ENCODE results near the gene UGGT1.

The UGGT1 gene

DNA sequence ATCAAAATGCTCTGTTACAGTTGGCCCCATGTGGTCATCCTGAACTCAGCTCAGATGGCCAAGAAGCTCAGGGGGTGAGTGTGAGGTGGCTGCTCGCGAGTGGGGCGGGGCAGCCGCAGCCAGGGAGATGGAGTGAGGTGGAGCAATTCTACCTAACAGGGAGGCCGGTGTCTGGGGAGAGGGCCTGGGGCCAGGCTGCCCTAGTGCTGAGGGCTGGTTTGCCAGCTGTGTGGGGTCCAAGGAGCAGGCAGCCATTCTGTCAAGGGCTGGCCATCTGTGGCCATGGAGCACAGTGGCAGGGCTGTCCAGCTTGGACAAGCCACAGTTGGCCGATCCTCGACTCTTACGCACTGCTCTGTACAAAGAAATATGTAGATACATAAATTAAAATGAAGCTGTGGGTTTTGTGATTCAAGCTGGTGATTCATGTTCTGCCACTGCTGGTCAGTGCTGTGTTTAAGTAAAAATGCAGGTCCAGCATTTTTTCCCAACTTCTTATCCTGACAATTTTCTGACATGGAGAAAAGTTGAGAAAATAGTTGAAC lies 145.6 kb downstream of the UGGT1 start:
- H3K4me1 ChIP-seq (ENCODE audit: control insufficient read depth, insufficient read depth, low read length): no peaks in the 10 kb centered on the region
- H3K9ac ChIP-seq (ENCODE audit: low read length): no peak overlapping the region
- no peaks in the 10 kb centered on the region for H3K27me3 ChIP-seq (ENCODE audit: control insufficient read depth, insufficient read depth, low read length)
- no peaks in the 10 kb centered on the region for H3K9me3 ChIP-seq (ENCODE audit: control insufficient read depth, low read length)
- no peak overlapping the region for H3K4me3 ChIP-seq (ENCODE audit: low read length)
- H3K36me3 ChIP-seq (ENCODE audit: control insufficient read depth, insufficient read depth, low read length): no peaks in the 10 kb centered on the region

DNA sequence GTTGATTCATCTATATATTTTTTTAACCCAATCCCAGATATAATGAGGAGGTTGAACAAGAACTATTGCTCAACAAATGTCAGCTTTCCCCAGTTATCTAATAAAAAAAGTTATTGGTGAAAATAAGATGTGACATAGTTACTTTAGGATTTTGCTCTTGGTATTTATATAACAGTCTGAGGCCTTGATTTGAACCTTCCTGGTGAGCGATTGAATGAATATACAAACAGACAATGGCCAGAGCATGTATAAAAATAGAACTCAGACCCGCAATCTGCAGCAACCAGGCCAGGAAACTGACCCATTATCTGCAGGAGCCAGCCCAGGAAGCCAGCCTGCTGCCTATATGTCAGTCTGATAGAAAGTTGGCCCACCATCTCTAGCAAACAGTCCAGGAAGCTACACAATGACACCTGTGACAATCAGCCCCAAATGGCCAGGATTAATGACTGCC lies 146.1 kb downstream of the UGGT1 start:
- no peaks in the 10 kb centered on the region for H3K27me3 ChIP-seq (ENCODE audit: control insufficient read depth, insufficient read depth, low read length)
- H3K4me3 ChIP-seq (ENCODE audit: low read length): no peak overlapping the region
- no peaks in the 10 kb centered on the region for H3K36me3 ChIP-seq (ENCODE audit: control insufficient read depth, insufficient read depth, low read length)
- no peaks in the 10 kb centered on the region for H3K4me1 ChIP-seq (ENCODE audit: control insufficient read depth, insufficient read depth, low read length)
- no peak overlapping the region for H3K9ac ChIP-seq (ENCODE audit: low read length)
- no peaks in the 10 kb centered on the region for H3K9me3 ChIP-seq (ENCODE audit: control insufficient read depth, low read length)

DNA sequence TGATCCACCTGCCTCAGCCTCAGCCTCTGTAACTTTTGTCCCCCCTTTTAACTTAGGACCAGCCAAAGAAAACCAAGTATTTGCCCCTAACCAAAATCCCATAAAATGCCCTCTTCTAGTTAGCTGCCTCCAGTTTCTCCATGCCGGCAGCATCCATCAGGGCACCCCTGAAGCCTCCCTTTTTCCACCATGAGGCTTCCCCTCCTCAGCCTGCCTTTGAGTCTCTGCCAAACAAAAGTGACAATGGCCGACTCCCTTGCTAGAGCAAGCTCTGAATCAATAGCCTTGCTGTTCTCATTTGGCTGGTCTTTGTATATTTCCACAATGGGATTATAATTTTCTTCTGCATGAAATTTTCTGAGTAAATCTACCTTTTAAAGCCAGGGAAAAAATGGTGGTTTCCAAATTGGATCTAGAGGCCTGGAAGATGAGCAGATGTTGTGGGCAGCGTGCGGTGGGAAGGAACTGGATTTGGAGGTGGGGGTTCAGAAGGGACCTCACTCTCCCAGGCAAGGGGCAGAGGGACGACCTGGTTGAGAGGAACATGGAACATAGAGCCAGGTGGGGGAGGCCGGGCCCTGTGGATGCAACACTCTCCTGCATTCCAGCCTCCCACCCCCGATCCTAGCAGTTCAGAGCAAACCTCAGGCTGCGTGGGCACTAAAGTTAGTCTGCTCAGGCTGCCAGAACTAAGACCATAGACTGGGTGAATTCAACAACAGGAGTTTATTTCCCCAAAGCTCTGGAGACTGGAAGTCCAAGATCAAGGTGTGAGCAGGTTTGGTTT lies 147.1 kb downstream of the UGGT1 start:
- H3K9ac ChIP-seq (ENCODE audit: low read length): no peak overlapping the region
- no peaks in the 10 kb centered on the region for H3K27me3 ChIP-seq (ENCODE audit: control insufficient read depth, insufficient read depth, low read length)
- no peaks in the 10 kb centered on the region for H3K36me3 ChIP-seq (ENCODE audit: control insufficient read depth, insufficient read depth, low read length)
- no peak overlapping the region for H3K4me3 ChIP-seq (ENCODE audit: low read length)
- H3K9me3 ChIP-seq (ENCODE audit: control insufficient read depth, low read length): no peaks in the 10 kb centered on the region
- H3K4me1 ChIP-seq (ENCODE audit: control insufficient read depth, insufficient read depth, low read length): no peaks in the 10 kb centered on the region

DNA sequence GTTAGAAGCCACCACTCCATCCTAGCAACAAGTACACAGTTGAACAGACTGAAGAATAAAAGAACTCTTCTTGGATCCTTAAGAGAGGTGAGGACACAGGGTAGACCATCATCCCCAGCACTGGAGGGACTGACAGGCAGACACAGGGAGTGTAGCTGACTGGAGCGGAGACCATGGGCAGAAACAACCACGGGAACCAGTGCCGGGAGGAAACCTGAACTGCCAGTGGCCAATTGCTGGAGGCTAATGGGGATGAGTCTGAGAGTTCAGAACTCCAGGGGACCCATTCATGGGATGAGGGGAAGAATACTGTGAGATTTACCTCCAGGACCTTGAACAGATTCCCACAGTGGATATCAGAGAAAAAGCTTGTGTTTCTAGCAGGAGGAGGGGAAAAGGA lies 150.9 kb downstream of the UGGT1 start:
- no peaks in the 10 kb centered on the region for H3K36me3 ChIP-seq (ENCODE audit: control insufficient read depth, insufficient read depth, low read length)
- no peaks in the 10 kb centered on the region for H3K4me1 ChIP-seq (ENCODE audit: control insufficient read depth, insufficient read depth, low read length)
- H3K4me3 ChIP-seq (ENCODE audit: low read length): no peak overlapping the region
- H3K9me3 ChIP-seq (ENCODE audit: control insufficient read depth, low read length): no peaks in the 10 kb centered on the region
- H3K9ac ChIP-seq (ENCODE audit: low read length): no peak overlapping the region
- H3K27me3 ChIP-seq (ENCODE audit: control insufficient read depth, insufficient read depth, low read length): no peaks in the 10 kb centered on the region
